GM12865 (cell line): Measurements from ENCODE around the gene GALNTL6.

Experiments used
- DNase-seq: peaks from one replicate; pipeline ENCODE4 v3.0.0; 2010; ENCODE audit warnings: low read depth
- H3K4me3 ChIP-seq: 2 replicates; pipeline ENCODE4 v1.5.1; 2011; ENCODE audit warnings: mild to moderate bottlenecking, low read depth, low read length, control low read depth
- CTCF ChIP-seq: IDR thresholded peaks from 2 replicates; pipeline ENCODE4 v1.5.1; 2011; ENCODE audit warnings: low read length, control low read depth, low read depth, inconsistent platforms; ENCODE audit not compliant: insufficient read depth; ENCODE audit errors: missing control alignments

The GALNTL6 gene

GRCh38 chr4:172584816-172585215, 771.6 kb downstream of the GALNTL6 start:
- no peak overlapping the region for H3K4me3 ChIP-seq
- DNase-seq: no peak
- TF ChIP-seq CTCF: no peak

GRCh38 chr4:172596206-172596605, 783.0 kb downstream of the GALNTL6 start:
- no peak for TF ChIP-seq CTCF
- H3K4me3 ChIP-seq: no peak overlapping the region
- DNase-seq: no peak

- no peak overlapping the region for H3K4me3 ChIP-seq
- DNase-seq: no peak
- no peak for TF ChIP-seq CTCF
Measured at GRCh38 chr4:172599554-172599953, 786.4 kb downstream of the GALNTL6 start.

GRCh38 chr4:172601195-172601594, 788.0 kb downstream of the GALNTL6 start:
- no peak overlapping the region for H3K4me3 ChIP-seq
- DNase-seq: no peak
- no peak for TF ChIP-seq CTCF

GRCh38 chr4:172619218-172619617, 806.0 kb downstream of the GALNTL6 start:
- no peak for TF ChIP-seq CTCF
- DNase-seq: no peak
- no peak overlapping the region for H3K4me3 ChIP-seq

- H3K4me3 ChIP-seq: no peak overlapping the region
- DNase-seq: no peak
- no peak for TF ChIP-seq CTCF
Measured at GRCh38 chr4:172619798-172620197, 806.6 kb downstream of the GALNTL6 start.

- no peak for TF ChIP-seq CTCF
Measured at GRCh38 chr4:172628263-172628662, 815.1 kb downstream of the GALNTL6 start.

More at GRCh38 chr4:172628263-172628662, 815.1 kb downstream of the GALNTL6 start:
- H3K4me3 ChIP-seq: no peak overlapping the region
- no peak for DNase-seq
